ENCODE measurements around the gene SMCR8. TPM values are rescaled to one million over a fixed set of nuclear protein-coding genes. Genes with fewer than 3 reads are reported as not detected.
"Not testable (repeated sequence)": the region's sequence is repeated elsewhere in the genome, so short reads cannot be mapped to it uniquely, and the experiment has no call there.

The SMCR8 gene
- total RNA-seq, 6 donors from 2014 or later = 17.1 to 25.2 (median 21.5) TPM

- 75 to 93% methylated on average over 8 of the region's 8 CpGs for WGBS, 2 donors
- no peaks in the 10 kb centered on the region for H3K27me3 ChIP-seq
- H3K4me3 ChIP-seq = no peak overlapping the region
- no peak for ATAC-seq (ENCODE audit: low FRiP score in 2 of 2)
- DNase-seq = no peak
- H3K4me1 ChIP-seq = peaks cover 0 to under 1% (median under 1%) of the 10 kb centered on the region in 4 donors
- no peak overlapping the region for H3K27ac ChIP-seq
- no peaks in the 10 kb centered on the region for H3K36me3 ChIP-seq
- TF ChIP-seq POLR2AphosphoS5 (IDR thresholded peaks at IDR 0.05) = no peak
- TF ChIP-seq EP300 (IDR thresholded peaks at IDR 0.05) = no peak
- TF ChIP-seq CTCF (IDR thresholded peaks at IDR 0.05) = no peak
- TF ChIP-seq POLR2A (IDR thresholded peaks at IDR 0.05) = no peak
- no peaks in the 10 kb centered on the region for H3K9me3 ChIP-seq
Observed at GRCh38 chr17:18368946-18369345, 53.9 kb downstream of the SMCR8 start.

- no peak for TF ChIP-seq POLR2A (IDR thresholded peaks at IDR 0.05)
- TF ChIP-seq POLR2AphosphoS5 (IDR thresholded peaks at IDR 0.05) = no peak
- TF ChIP-seq EP300 (IDR thresholded peaks at IDR 0.05) = no peak
- no peak for TF ChIP-seq CTCF (IDR thresholded peaks at IDR 0.05)
- Histone ChIP-seq H3K4me1 (no peaks in the 10 kb centered on the region), H3K36me3 (no peaks in the 10 kb centered on the region), H3K4me3 (no peak overlapping the region), H3K9me3 (peaks cover 0 to 4% (median 0%) of the 10 kb centered on the region in 4 donors), H3K27me3 (no peaks in the 10 kb centered on the region), H3K27ac (no peak overlapping the region)
- DNase-seq (no peak), ATAC-seq (ENCODE audit: low FRiP score in 2 of 2) (no peak)
- WGBS, 2 donors = 52 to 82% methylated on average over 5 of the region's 5 CpGs
Observed at GRCh38 chr17:18370761-18371160, 55.7 kb downstream of the SMCR8 start.

GRCh38 chr17:18371455-18371854 lies 56.4 kb downstream of the SMCR8 start:
- no peak for DNase-seq
- Histone ChIP-seq H3K4me3 (no peak overlapping the region), H3K27ac (no peak overlapping the region), H3K27me3 (no peaks in the 10 kb centered on the region), H3K4me1 (no peaks in the 10 kb centered on the region), H3K9me3 (peaks cover 0 to 4% (median 0%) of the 10 kb centered on the region in 4 donors), H3K36me3 (no peaks in the 10 kb centered on the region)
- no peak for TF ChIP-seq CTCF (IDR thresholded peaks at IDR 0.05)
- TF ChIP-seq POLR2A (IDR thresholded peaks at IDR 0.05) = no peak
- no peak for TF ChIP-seq POLR2AphosphoS5 (IDR thresholded peaks at IDR 0.05)
- no peak for TF ChIP-seq EP300 (IDR thresholded peaks at IDR 0.05)
- 70 to 77% methylated on average over 7 of the region's 7 CpGs for WGBS, 2 donors
- no peak for ATAC-seq (ENCODE audit: low FRiP score in 2 of 2)

- 85% methylated on average over 6 of the region's 6 CpGs for WGBS, 2 donors
- not testable (repeated sequence) for H3K27me3 ChIP-seq; H3K4me3 ChIP-seq; H3K27ac ChIP-seq; H3K9me3 ChIP-seq; DNase-seq; ATAC-seq (ENCODE audit: low FRiP score in 2 of 2); H3K36me3 ChIP-seq
- H3K4me1 ChIP-seq = peaks cover 0 to 12% (median 9%) of the 10 kb centered on the region in 4 donors
Observed at GRCh38 chr17:18373181-18373580, 58.1 kb downstream of the SMCR8 start.

- H3K9me3 ChIP-seq = peaks cover 0 to 4% (median 0%) of the 10 kb centered on the region in 4 donors
- H3K36me3 ChIP-seq = no peaks in the 10 kb centered on the region
- no peak overlapping the region for H3K4me3 ChIP-seq
- no peak overlapping the region for H3K27ac ChIP-seq
- ATAC-seq (ENCODE audit: low FRiP score in 2 of 2) (no peak), DNase-seq (no peak)
- H3K4me1 ChIP-seq = peaks cover 0 to 15% (median 10%) of the 10 kb centered on the region in 4 donors
- TF ChIP-seq EP300 (IDR thresholded peaks at IDR 0.05) (no peak), CTCF (IDR thresholded peaks at IDR 0.05) (no peak), POLR2AphosphoS5 (IDR thresholded peaks at IDR 0.05) (no peak), POLR2A (IDR thresholded peaks at IDR 0.05) (no peak)
- no peaks in the 10 kb centered on the region for H3K27me3 ChIP-seq
- WGBS, 2 donors = 84 to 90% methylated on average over 7 of the region's 7 CpGs
Observed at GRCh38 chr17:18374216-18374615, 59.1 kb downstream of the SMCR8 start.

Other genes with a start within 250 kb of the SMCR8 start
- 10 to 100 TPM; 28.7 to 40.9 (median 33.5) TPM for gene DRG2, start 227.3 kb upstream of the SMCR8 start, total RNA-seq
- gene MYO15A, start 206.5 kb upstream of the SMCR8 start, total RNA-seq = 1 to 10 TPM; 2.0 to 9.4 (median 3.9) TPM
- gene ALKBH5, start 131.5 kb upstream of the SMCR8 start, total RNA-seq = 100 to 1,000 TPM in 1 of 6 donors, 10 to 100 TPM in 5; 63.9 to 112 (median 94.7) TPM
- gene LLGL1, start 89.7 kb upstream of the SMCR8 start, total RNA-seq = 10 to 100 TPM in 5 of 6 donors, 1 to 10 TPM in 1; 9.8 to 16.4 (median 13.8) TPM
- gene FLII, start 56.6 kb upstream of the SMCR8 start, total RNA-seq = 100 to 1,000 TPM; 313 to 552 (median 376) TPM
- 10 to 100 TPM; 17.2 to 79.3 (median 31.8) TPM for gene MIEF2, start 54.6 kb upstream of the SMCR8 start, total RNA-seq
- 10 to 100 TPM; 23.4 to 36.3 (median 32.9) TPM for gene TOP3A, start 299 bp upstream of the SMCR8 start, total RNA-seq
- gene SHMT1, start 48.3 kb downstream of the SMCR8 start, total RNA-seq = 10 to 100 TPM; 27.3 to 54.5 (median 42.5) TPM
- gene EVPLL, start 62.5 kb downstream of the SMCR8 start, total RNA-seq = 10 to 100 TPM in 1 of 6 donors, 1 to 10 TPM in 4, under 1 TPM in 1; 1.00 to 10.5 (median 2.3) TPM
- 1 to 10 TPM in 1 of 6 donors, under 1 TPM in 2, not detected in 3; 0.22 to 1.0 (median 0.34) TPM for gene LGALS9C, start 161.5 kb downstream of the SMCR8 start, total RNA-seq

Data from upper lobe of left lung (tissue), 6 donors.